Mesenchymal stem cell (in vitro differentiated cells and primary cell): ENCODE measurements around the gene PALM.

Source experiments
- DNase-seq: peaks from one replicate; pipeline ENCODE4 v3.0.0-alpha.2; 2013
- H2AFZ ChIP-seq: one replicate; pipeline ENCODE4 v1.6.1; 2013; ENCODE audit warnings: low read depth, mild to moderate bottlenecking, control low read depth, inconsistent platforms, low read length, moderate library complexity
- H2AK5ac ChIP-seq: 2 replicates; pipeline ENCODE4 v1.6.1; 2013; ENCODE audit warnings: low read length, moderate library complexity, mild to moderate bottlenecking, inconsistent platforms; ENCODE audit not compliant: severe bottlenecking
- H2BK120ac ChIP-seq: one replicate; pipeline ENCODE4 v1.6.1; 2013; ENCODE audit warnings: low read depth, mild to moderate bottlenecking, inconsistent platforms, low read length, moderate library complexity
- H2BK12ac ChIP-seq, 2 experiments: one replicate each; pipeline ENCODE4 v1.6.1; 2013; ENCODE audit warnings: inconsistent platforms in 2 of 2, low read length in 2 of 2, mild to moderate bottlenecking in 2 of 2, moderate library complexity in 2 of 2, control low read depth in 1 of 2
- H2BK15ac ChIP-seq: one replicate; pipeline ENCODE4 v1.6.1; 2013; ENCODE audit warnings: mild to moderate bottlenecking, low read depth, inconsistent platforms; ENCODE audit not compliant: poor library complexity, severe bottlenecking
- H2BK5ac ChIP-seq: 2 replicates; pipeline ENCODE4 v1.6.1; 2013; ENCODE audit warnings: low read depth, mild to moderate bottlenecking, low read length, control low read depth, inconsistent platforms; ENCODE audit not compliant: poor library complexity, severe bottlenecking
- H3K14ac ChIP-seq, 2 experiments: one replicate each; pipeline ENCODE4 v1.6.1; 2013; ENCODE audit warnings: inconsistent platforms in 2 of 2, low read length in 2 of 2, control low read depth in 1 of 2, mild to moderate bottlenecking in 1 of 2, moderate library complexity in 1 of 2
- H3K18ac ChIP-seq, 2 experiments: one replicate each; pipeline ENCODE4 v1.6.1; 2013; ENCODE audit warnings: inconsistent platforms in 2 of 2, low read length in 2 of 2, control low read depth in 1 of 2, low read depth in 1 of 2, mild to moderate bottlenecking in 1 of 2
- H3K23ac ChIP-seq, 2 experiments: one replicate each; pipeline ENCODE4 v1.6.1; 2013; ENCODE audit warnings: inconsistent platforms in 2 of 2, low read length in 2 of 2, mild to moderate bottlenecking in 2 of 2, moderate library complexity in 2 of 2, control low read depth in 1 of 2
- H3K27ac ChIP-seq: 2 replicates; pipeline ENCODE4 v1.5.1; 2013; ENCODE audit warnings: mild to moderate bottlenecking, moderate library complexity, low read length, control low read depth, inconsistent platforms; ENCODE audit not compliant: poor library complexity, severe bottlenecking
- H3K27me3 ChIP-seq, 2 experiments: 2 replicates each; pipeline versions ENCODE4 v1.6.1 to v1.7.0; 2013; ENCODE audit warnings: low read length in 2 of 2, mild to moderate bottlenecking in 2 of 2, moderate library complexity in 2 of 2, control low read depth in 1 of 2, inconsistent platforms in 1 of 2; ENCODE audit not compliant: control insufficient read depth in 1 of 2, insufficient read depth in 1 of 2
- H3K36me3 ChIP-seq, 2 experiments: 2 replicates each; pipeline versions ENCODE4 v1.6.1 to v1.7.0; 2013; ENCODE audit warnings: low read length in 2 of 2, control low read depth in 1 of 2, inconsistent platforms in 1 of 2, low read depth in 1 of 2, mild to moderate bottlenecking in 1 of 2; ENCODE audit not compliant: insufficient read depth in 2 of 2, control insufficient read depth in 1 of 2
- H3K4ac ChIP-seq, 2 experiments: one replicate each; pipeline ENCODE4 v1.6.1; 2013; ENCODE audit warnings: inconsistent platforms in 2 of 2, low read length in 2 of 2, mild to moderate bottlenecking in 2 of 2, moderate library complexity in 2 of 2, control low read depth in 1 of 2, low read depth in 1 of 2
- H3K4me1 ChIP-seq: 2 replicates; pipeline ENCODE4 v1.6.1; 2013; ENCODE audit warnings: low read depth, low read length, control low read depth; ENCODE audit not compliant: control insufficient read depth, insufficient read depth
- H3K4me2 ChIP-seq: 2 replicates; pipeline ENCODE4 v1.6.1; 2013; ENCODE audit warnings: low read length, mild to moderate bottlenecking, inconsistent platforms; ENCODE audit not compliant: poor library complexity, severe bottlenecking
- H3K4me3 ChIP-seq, 2 experiments: 2 replicates each; pipeline versions ENCODE4 v1.5.1 to v1.7.0; 2013; ENCODE audit warnings: low read length in 2 of 2, mild to moderate bottlenecking in 2 of 2, control low read depth in 1 of 2, low read depth in 1 of 2; ENCODE audit not compliant: insufficient read depth in 1 of 2
- H3K79me1 ChIP-seq: replicated peaks from 2 replicates; pipeline ENCODE4 v1.6.1; 2013; ENCODE audit warnings: mild to moderate bottlenecking, control low read depth, low read length, inconsistent platforms; ENCODE audit not compliant: poor library complexity, severe bottlenecking
- H3K9ac ChIP-seq: 2 replicates; pipeline ENCODE4 v1.7.0; 2013; ENCODE audit warnings: mild to moderate bottlenecking, low read length, moderate library complexity
- H3K9me3 ChIP-seq: 2 replicates; pipeline ENCODE4 v1.7.0; 2013; ENCODE audit warnings: mild to moderate bottlenecking, low read length; ENCODE audit not compliant: control insufficient read depth
- H4K8ac ChIP-seq: one replicate; pipeline ENCODE4 v1.6.1; 2013; ENCODE audit warnings: inconsistent platforms, mild to moderate bottlenecking, low read length, moderate library complexity
- H4K91ac ChIP-seq: one replicate; pipeline ENCODE4 v1.6.1; 2013; ENCODE audit warnings: mild to moderate bottlenecking, low read length, inconsistent platforms
- WGBS: methylation state at CpG from one replicate; pipeline ENCODE4 v1.1.7; 2013; ENCODE audit warnings: mixed read lengths; 5-methylcytosine and 5-hydroxymethylcytosine counted together

PALM gene

DNA sequence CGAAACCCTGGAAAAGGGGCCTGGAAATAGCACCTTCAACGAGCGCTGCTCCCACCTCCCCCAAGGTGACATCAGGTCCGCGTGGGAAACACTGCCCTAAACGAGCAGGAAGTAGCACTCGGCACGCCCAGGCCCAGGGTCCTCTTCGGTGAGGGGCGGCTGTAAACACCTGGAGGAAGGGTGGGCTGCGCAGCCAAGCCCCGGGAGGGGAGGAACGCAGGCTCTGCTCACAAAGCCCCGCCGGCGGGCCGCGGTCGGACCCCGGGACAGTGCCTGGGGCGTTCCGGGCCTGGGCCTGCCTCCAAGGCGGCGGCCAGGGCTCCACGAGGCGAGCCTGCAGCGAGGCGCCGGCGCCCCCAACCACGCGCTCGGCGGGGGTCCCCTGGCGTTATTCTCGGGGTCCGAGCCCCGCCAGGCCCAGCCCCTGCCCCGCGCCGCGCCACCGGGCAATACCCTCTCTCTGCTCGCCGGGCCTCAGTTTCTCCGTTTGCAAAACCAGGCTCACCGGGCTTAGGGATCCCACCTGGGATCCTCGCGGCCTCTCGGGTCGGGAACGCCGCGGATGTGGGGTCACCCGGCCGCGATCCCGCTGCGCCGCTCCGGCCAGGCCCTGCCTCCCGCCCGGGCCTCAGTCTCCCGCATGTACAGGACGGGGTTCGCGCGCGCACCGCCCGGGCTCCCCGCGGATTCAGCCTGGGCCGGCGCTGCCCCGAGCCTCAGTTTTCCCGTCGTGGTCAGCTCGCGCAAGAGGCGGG lies 46.4 kb upstream of the PALM start:
- no peak overlapping the region for H2AK5ac ChIP-seq
- H2BK5ac ChIP-seq = peak overlapping the region; percentile 50
- H3K4ac ChIP-seq = peak overlapping the region; percentile 76 to 90
- no peak overlapping the region for H2BK12ac ChIP-seq
- peak; percentile 45 for DNase-seq
- H3K18ac ChIP-seq = peak overlapping the region; percentile 91 to 95
- peak overlapping the region; percentile 90 to 98 for H3K4me3 ChIP-seq
- no peaks in the 10 kb centered on the region for H3K9me3 ChIP-seq
- H3K23ac ChIP-seq = peak overlapping the region; percentile 75 to 82
- H3K27me3 ChIP-seq = no peaks in the 10 kb centered on the region
- H2BK15ac ChIP-seq = peak overlapping the region; percentile 40
- H4K8ac ChIP-seq = peak overlapping the region; percentile 91
- H3K79me1 ChIP-seq = peaks cover 1% of the 10 kb centered on the region
- H3K4me1 ChIP-seq = peaks cover 43% of the 10 kb centered on the region
- no peak overlapping the region for H3K27ac ChIP-seq
- H4K91ac ChIP-seq = peak overlapping the region; percentile 87
- peak overlapping the region; percentile 90 for H3K9ac ChIP-seq
- peak overlapping the region; percentile 52 for H3K4me2 ChIP-seq
- WGBS = 1% methylated on average over 54 of the region's 81 CpGs
- H2BK120ac ChIP-seq = peak overlapping the region; percentile 64
- peaks cover 0 to 41% of the 10 kb centered on the region in 2 experiments for H3K36me3 ChIP-seq
- H3K14ac ChIP-seq = peak overlapping the region; percentile 83 to 97
- peak overlapping the region; percentile 84 for H2AFZ ChIP-seq

DNA sequence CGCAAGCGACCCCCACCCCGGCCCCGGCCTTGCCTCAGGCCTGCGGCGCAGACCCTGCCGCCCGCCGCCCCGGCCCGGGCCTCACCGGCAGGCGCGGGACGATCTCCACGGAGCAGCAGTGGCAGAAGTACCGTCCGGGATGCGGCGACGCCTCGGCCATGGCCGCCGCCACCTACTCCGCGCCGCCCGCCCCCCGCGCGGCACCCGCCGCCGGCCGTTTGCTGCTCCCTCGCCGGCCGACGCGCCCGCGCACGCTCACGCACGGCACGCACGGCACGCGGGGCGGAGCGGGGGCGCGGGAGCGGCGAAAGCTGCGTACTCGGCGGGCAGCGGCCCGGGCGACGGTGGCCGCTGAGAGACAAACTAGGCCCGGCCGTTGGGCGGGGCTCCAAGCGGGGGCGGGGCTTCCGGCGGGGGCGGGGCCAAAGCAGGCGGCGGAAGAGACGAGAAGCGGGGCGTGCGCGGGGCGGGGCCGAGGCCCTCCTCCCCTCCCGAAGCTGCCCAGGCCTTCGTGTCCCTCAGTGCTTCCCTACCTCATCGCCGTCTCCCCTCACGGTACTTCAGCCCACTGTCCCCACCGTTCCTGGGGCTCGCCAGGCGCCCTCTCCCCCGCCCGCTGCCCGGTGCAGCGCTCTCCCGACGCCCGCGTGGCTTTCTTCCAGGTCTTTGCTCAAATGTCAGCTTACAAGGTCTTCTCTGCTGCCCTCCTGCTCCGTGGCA lies 45.6 kb upstream of the PALM start, which contains the start of gene RNF126:
Gene RNF126 (minus strand): TSS at position 253 of the 720 bp plus-strand sequence. CDS start 93 bp downstream, at position 160.
- peak within 1 kb of the TSS; percentile 90 for H2AFZ ChIP-seq
- H2AK5ac ChIP-seq = peak within 1 kb of the TSS; percentile 99
- H3K4me3 ChIP-seq = peak within 1 kb of the TSS; percentile 90 to 98
- H2BK12ac ChIP-seq = peak within 1 kb of the TSS; percentile 51 to 95
- peaks cover 1% of the 10 kb centered on the region for H3K79me1 ChIP-seq
- H3K18ac ChIP-seq = peak within 1 kb of the TSS; percentile 95 to 97
- peak within 1 kb of the TSS; percentile 90 for H3K9ac ChIP-seq
- DNase-seq = peak; percentile 86
- no peaks in the 10 kb centered on the region for H3K27me3 ChIP-seq
- H2BK15ac ChIP-seq = peak within 1 kb of the TSS; percentile 78
- peak within 1 kb of the TSS; percentile 75 to 82 for H3K23ac ChIP-seq
- H3K14ac ChIP-seq = peak within 1 kb of the TSS; percentile 83 to 97
- peak within 1 kb of the TSS; percentile 100 for H4K8ac ChIP-seq
- H3K4ac ChIP-seq = peak within 1 kb of the TSS; percentile 97
- H2BK120ac ChIP-seq = peak within 1 kb of the TSS; percentile 64
- H3K36me3 ChIP-seq = peaks cover 0 to 34% of the 10 kb centered on the region in 2 experiments
- peak within 1 kb of the TSS; percentile 97 for H4K91ac ChIP-seq
- WGBS = 7% methylated on average over 68 of the region's 97 CpGs
- H3K27ac ChIP-seq = peak within 1 kb of the TSS; percentile 67
- peak within 1 kb of the TSS; percentile 50 for H2BK5ac ChIP-seq
- H3K4me1 ChIP-seq = peaks cover 38% of the 10 kb centered on the region
- no peaks in the 10 kb centered on the region for H3K9me3 ChIP-seq
- peak within 1 kb of the TSS; percentile 59 for H3K4me2 ChIP-seq

DNA sequence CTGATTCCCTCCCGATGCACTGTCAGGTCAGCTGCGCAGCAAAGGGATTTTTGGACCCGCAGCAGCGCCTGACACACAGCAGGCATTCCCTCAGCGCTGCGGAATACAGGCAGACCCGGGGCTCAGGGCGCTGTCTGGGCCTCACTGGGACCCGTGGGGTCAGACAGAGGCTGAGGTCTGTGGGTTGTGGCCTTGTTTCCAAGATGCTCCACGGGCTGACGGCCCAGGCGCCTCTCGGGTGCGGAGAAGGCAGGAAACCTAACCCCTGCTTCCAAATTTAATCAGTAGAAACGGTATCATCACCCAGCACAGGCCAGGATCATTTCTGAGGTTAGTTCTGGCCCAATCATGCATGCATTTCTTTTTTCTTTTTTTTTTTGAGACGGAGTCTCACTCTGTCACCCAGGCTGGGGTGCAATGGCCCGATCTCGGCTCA lies 45.0 kb upstream of the PALM start:
- H3K14ac ChIP-seq = peak overlapping the region in 1 of 2 experiments; percentile 68
- peak overlapping the region; percentile 100 for H4K8ac ChIP-seq
- H4K91ac ChIP-seq = peak overlapping the region; percentile 97
- DNase-seq = no peak
- H3K79me1 ChIP-seq = peaks cover 1% of the 10 kb centered on the region
- H2BK5ac ChIP-seq = no peak overlapping the region
- peak overlapping the region; percentile 78 for H2BK15ac ChIP-seq
- H3K4me3 ChIP-seq = peak overlapping the region; percentile 48 to 78
- H3K9ac ChIP-seq = peak overlapping the region; percentile 86
- peak overlapping the region; percentile 99 for H2AK5ac ChIP-seq
- H3K4ac ChIP-seq = peak overlapping the region; percentile 97
- H2BK120ac ChIP-seq = no peak overlapping the region
- peaks cover 0 to 28% of the 10 kb centered on the region in 2 experiments for H3K36me3 ChIP-seq
- WGBS = 87% methylated on average over 18 of the region's 18 CpGs
- peak overlapping the region; percentile 51 to 95 for H2BK12ac ChIP-seq
- H3K27me3 ChIP-seq = no peaks in the 10 kb centered on the region
- H2AFZ ChIP-seq = peak overlapping the region; percentile 90
- peak overlapping the region; percentile 67 for H3K27ac ChIP-seq
- no peak overlapping the region for H3K23ac ChIP-seq
- peak overlapping the region; percentile 59 for H3K4me2 ChIP-seq
- H3K18ac ChIP-seq = peak overlapping the region; percentile 95 to 97
- peaks cover 34% of the 10 kb centered on the region for H3K4me1 ChIP-seq
- no peaks in the 10 kb centered on the region for H3K9me3 ChIP-seq
